ENCODE results near the gene ERG.

The ERG gene

DNA sequence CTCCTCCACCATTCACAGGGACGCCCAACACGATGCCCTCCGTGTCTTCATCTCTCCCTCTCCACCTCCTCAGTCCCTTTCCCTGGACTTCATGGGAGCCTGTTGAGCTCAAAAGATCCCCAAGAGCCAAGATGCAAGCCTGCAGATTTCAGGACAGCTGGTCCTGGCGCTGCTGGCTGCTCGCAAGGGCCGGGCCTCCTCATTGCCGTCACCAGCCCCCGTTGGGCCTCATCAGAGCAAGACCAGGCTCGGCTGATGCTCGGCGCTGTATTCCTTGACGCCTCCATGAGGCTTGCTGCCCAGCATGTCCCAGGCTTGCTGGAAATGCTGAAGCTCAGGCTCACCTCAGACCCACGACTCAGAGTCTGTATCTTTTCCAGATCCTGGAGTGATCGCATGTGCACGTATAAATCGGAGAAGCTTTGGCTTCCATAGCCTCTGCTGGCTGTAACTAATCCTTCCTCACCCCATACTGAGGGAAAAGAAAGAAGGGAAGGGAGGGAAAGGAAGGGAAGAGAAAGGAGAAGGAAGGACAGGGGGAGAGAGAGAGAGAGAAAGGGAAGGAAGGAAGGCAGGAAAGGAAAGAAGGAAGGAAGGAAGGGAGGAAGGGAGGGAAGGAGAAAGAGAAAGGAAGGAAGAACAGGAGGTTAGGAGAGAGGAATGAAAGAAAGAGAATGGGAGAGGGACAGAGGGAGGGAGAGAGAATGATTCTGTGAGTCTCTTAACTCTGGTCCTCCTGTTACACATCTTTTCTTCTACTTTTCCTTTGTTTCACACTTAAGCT, 146.9 kb downstream of the ERG start:
- TF ChIP-seq, protein P1, sequence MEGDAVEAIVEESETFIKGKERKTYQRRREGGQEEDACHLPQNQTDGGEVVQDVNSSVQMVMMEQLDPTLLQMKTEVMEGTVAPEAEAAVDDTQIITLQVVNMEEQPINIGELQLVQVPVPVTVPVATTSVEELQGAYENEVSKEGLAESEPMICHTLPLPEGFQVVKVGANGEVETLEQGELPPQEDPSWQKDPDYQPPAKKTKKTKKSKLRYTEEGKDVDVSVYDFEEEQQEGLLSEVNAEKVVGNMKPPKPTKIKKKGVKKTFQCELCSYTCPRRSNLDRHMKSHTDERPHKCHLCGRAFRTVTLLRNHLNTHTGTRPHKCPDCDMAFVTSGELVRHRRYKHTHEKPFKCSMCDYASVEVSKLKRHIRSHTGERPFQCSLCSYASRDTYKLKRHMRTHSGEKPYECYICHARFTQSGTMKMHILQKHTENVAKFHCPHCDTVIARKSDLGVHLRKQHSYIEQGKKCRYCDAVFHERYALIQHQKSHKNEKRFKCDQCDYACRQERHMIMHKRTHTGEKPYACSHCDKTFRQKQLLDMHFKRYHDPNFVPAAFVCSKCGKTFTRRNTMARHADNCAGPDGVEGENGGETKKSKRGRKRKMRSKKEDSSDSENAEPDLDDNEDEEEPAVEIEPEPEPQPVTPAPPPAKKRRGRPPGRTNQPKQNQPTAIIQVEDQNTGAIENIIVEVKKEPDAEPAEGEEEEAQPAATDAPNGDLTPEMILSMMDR (conservative IDR thresholded peaks at IDR 0.05; ENCODE audit: low read depth, low read length): no peak
- no peaks in the 10 kb centered on the region for H3K36me3 ChIP-seq (ENCODE audit: insufficient read depth)
- no peak overlapping the region for H2AFZ ChIP-seq (ENCODE audit: low read depth)
- no peaks in the 10 kb centered on the region for H4K20me1 ChIP-seq (ENCODE audit: insufficient read depth)
- no peak overlapping the region for H3K9ac ChIP-seq
- no peak overlapping the region for H3K4me2 ChIP-seq
- H3K4me3 ChIP-seq (IDR thresholded peaks at IDR 0.05; ENCODE audit: insufficient read depth, low read depth, low read length): no peak overlapping the region
- H3K4me1 ChIP-seq (ENCODE audit: low read depth, poor library complexity, severe bottlenecking): no peaks in the 10 kb centered on the region
- H3K27ac ChIP-seq: no peak overlapping the region
- no peaks in the 10 kb centered on the region for H3K27me3 ChIP-seq (ENCODE audit: insufficient read depth, low read depth)
- H3K79me2 ChIP-seq (ENCODE audit: insufficient read depth, low read depth): no peaks in the 10 kb centered on the region

DNA sequence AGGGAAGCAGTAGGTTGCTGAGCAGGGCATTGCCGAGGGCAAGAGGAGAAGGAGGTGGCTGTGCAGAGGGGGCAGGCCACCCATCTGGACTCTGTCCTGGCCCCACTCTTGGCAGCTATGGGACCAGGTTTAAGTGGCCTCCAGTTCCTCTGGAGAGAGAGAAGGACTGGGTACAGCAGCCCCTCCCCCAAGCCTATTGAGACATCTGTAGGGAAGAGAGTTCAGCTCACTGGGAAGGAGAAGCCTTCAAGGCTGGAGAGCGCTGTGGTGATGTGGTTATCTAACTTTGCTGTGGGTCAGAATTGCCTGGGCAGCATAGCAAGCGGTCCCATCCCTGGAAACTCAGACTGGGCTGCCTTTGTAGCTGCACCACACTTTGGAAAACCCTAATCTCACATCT, 147.6 kb downstream of the ERG start:
- TF ChIP-seq, protein P1 (conservative IDR thresholded peaks at IDR 0.05; ENCODE audit: low read depth, low read length): no peak
- Histone ChIP-seq H3K4me3 (IDR thresholded peaks at IDR 0.05; ENCODE audit: insufficient read depth, low read depth, low read length) (no peak overlapping the region), H3K27ac (no peak overlapping the region), H3K9ac (no peak overlapping the region), H4K20me1 (ENCODE audit: insufficient read depth) (no peaks in the 10 kb centered on the region), H3K79me2 (ENCODE audit: insufficient read depth, low read depth) (no peaks in the 10 kb centered on the region), H3K4me1 (ENCODE audit: low read depth, poor library complexity, severe bottlenecking) (no peaks in the 10 kb centered on the region), H3K27me3 (ENCODE audit: insufficient read depth, low read depth) (no peaks in the 10 kb centered on the region), H2AFZ (ENCODE audit: low read depth) (no peak overlapping the region), H3K4me2 (no peak overlapping the region), H3K36me3 (ENCODE audit: insufficient read depth) (no peaks in the 10 kb centered on the region)

DNA sequence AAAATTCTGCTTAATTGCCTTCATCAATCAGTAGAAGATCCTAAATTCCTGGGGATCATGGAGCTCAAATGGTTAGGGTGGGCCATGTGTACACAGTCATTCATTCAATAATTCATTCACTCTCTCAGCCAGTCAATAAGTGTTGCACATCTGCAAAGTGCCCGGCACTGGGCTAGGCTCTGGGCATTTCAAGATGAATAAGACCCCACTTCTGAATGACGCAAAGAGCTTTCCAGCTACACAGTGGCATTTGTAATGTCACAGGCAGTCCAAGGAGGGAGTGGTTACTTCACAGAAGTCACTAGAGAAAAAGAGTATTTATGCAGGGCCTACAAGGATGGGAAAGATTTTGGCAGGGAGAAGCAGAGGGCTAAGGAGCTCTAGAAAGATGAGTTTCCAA, 148.3 kb downstream of the ERG start:
- Histone ChIP-seq H3K79me2 (ENCODE audit: insufficient read depth, low read depth) (no peaks in the 10 kb centered on the region), H3K4me2 (no peak overlapping the region), H3K27ac (no peak overlapping the region), H2AFZ (ENCODE audit: low read depth) (no peak overlapping the region), H4K20me1 (ENCODE audit: insufficient read depth) (no peaks in the 10 kb centered on the region), H3K4me1 (ENCODE audit: low read depth, poor library complexity, severe bottlenecking) (no peaks in the 10 kb centered on the region), H3K4me3 (IDR thresholded peaks at IDR 0.05; ENCODE audit: insufficient read depth, low read depth, low read length) (no peak overlapping the region), H3K9ac (no peak overlapping the region), H3K27me3 (ENCODE audit: insufficient read depth, low read depth) (no peaks in the 10 kb centered on the region), H3K36me3 (ENCODE audit: insufficient read depth) (no peaks in the 10 kb centered on the region)
- TF ChIP-seq, protein P1 (conservative IDR thresholded peaks at IDR 0.05; ENCODE audit: low read depth, low read length): no peak

DNA sequence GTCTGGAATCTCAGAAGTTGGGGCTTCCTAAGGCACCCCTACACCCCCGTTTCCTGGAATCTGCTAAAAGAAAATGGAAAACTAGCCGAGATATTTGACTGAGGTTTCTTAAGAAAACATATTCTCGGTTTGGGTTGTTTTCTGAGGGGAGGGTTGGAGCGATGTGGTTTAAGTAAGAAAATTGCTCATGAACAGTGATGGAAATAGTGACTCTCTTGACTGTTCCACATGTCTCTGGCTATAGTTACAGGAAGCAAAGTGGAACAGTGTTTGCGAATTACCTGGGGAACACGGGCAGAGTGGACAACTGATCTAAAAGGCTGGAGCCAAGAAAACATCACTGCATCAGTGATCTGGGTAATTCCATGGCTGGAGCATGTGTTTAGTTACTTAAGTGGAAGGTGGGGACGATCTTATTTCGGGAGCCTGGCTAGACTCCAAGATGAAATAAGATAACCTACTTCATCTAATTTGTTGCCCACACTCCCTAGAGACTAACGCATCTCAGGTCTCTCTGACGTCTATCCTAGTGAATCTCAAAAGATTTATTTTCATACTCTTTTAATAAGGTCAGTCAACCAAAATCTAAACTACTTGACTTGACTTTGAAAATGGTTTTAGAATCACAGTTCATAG, 149.0 kb downstream of the ERG start:
- no peaks in the 10 kb centered on the region for H3K79me2 ChIP-seq (ENCODE audit: insufficient read depth, low read depth)
- H3K4me2 ChIP-seq: no peak overlapping the region
- H3K36me3 ChIP-seq (ENCODE audit: insufficient read depth): no peaks in the 10 kb centered on the region
- no peaks in the 10 kb centered on the region for H3K4me1 ChIP-seq (ENCODE audit: low read depth, poor library complexity, severe bottlenecking)
- H3K9ac ChIP-seq: no peak overlapping the region
- H4K20me1 ChIP-seq (ENCODE audit: insufficient read depth): no peaks in the 10 kb centered on the region
- no peak overlapping the region for H2AFZ ChIP-seq (ENCODE audit: low read depth)
- TF ChIP-seq, protein P1 (conservative IDR thresholded peaks at IDR 0.05; ENCODE audit: low read depth, low read length): no peak
- no peak overlapping the region for H3K4me3 ChIP-seq (IDR thresholded peaks at IDR 0.05; ENCODE audit: insufficient read depth, low read depth, low read length)
- no peak overlapping the region for H3K27ac ChIP-seq
- no peaks in the 10 kb centered on the region for H3K27me3 ChIP-seq (ENCODE audit: insufficient read depth, low read depth)

All from KMS-11 (cell line).